H1 (cell line): Measurements from ENCODE around the gene HEBP1. TPM values are rescaled to one million over a fixed set of nuclear protein-coding genes. Genes with fewer than 3 reads are reported as not detected.

ENCODE experiments used
- CTCF ChIA-PET: fragments of 300-600 bp; sonication (Branson Sonifier 250); formaldehyde crosslinking; loops from one replicate; lab custom pipeline; 2021; ENCODE audit not compliant: partially characterized antibody; lab: Charles Lee
- POLR2A ChIA-PET: fragments of 300-600 bp; sonication (Branson Sonifier 250); formaldehyde crosslinking; loops from one replicate; lab custom pipeline; 2021; ENCODE audit warnings: inconsistent platforms; ENCODE audit not compliant: partially characterized antibody; lab: Charles Lee
- DNase-seq, 2 experiments: peaks; one replicate each; pipeline versions ENCODE4 v3.0.0 to v3.0.0-alpha.2; 2010 to 2022; ENCODE audit warnings: low spot score in 2 of 2, low read depth in 1 of 2, mixed read lengths in 1 of 2
- FAIRE-seq: peaks from 2 replicates; lab custom pipeline; 2011; peaks lifted over from hg19 to GRCh38; lab: Jason Lieb, UNC
- H2AFZ ChIP-seq: 2 replicates; pipeline ENCODE4 v1.8.1; 2012; ENCODE audit warnings: low read length, inconsistent platforms
- H2AK5ac ChIP-seq: 2 replicates; pipeline ENCODE4 v1.6.1; 2013; ENCODE audit warnings: low read depth, low read length
- H2BK120ac ChIP-seq: replicated peaks from 2 replicates; pipeline ENCODE3; 2013; ENCODE audit warnings: low read depth, low read length, inconsistent platforms
- H2BK12ac ChIP-seq: 2 replicates; pipeline ENCODE4 v1.6.1; 2013; ENCODE audit warnings: low read depth, low read length
- H2BK15ac ChIP-seq: 2 replicates; pipeline ENCODE4 v1.6.1; 2013; ENCODE audit warnings: low read length
- H2BK20ac ChIP-seq: 2 replicates; pipeline ENCODE4 v1.6.1; 2013; ENCODE audit warnings: low read length
- H2BK5ac ChIP-seq: 2 replicates; pipeline ENCODE4 v1.6.1; 2013; ENCODE audit warnings: low read depth, low read length
- H3K14ac ChIP-seq: 2 replicates; pipeline ENCODE4 v1.6.1; 2013; ENCODE audit warnings: inconsistent platforms; ENCODE audit not compliant: insufficient read length
- H3K18ac ChIP-seq: 2 replicates; pipeline ENCODE4 v1.6.1; 2013; ENCODE audit warnings: low read length; ENCODE audit errors: extremely low read depth
- H3K23ac ChIP-seq: 2 replicates; pipeline ENCODE4 v1.6.1; 2013; ENCODE audit warnings: inconsistent platforms; ENCODE audit not compliant: insufficient read length
- H3K23me2 ChIP-seq: 2 replicates; pipeline ENCODE4 v1.6.1; 2013; ENCODE audit warnings: low read depth, low read length
- H3K27ac ChIP-seq: 2 replicates; pipeline ENCODE4 v1.6.1; 2011; ENCODE audit warnings: low read depth, low read length, inconsistent platforms
- H3K27me3 ChIP-seq, 4 experiments: replicated peaks in 1 of 4; 1 replicate in 1 of 4; 2 replicates in 3 of 4; pipeline versions ENCODE4 v1.6.1 to v1.8.1; 2011 to 2013; ENCODE audit warnings: low read length in 3 of 4, mild to moderate bottlenecking in 3 of 4, inconsistent platforms in 2 of 4, mixed read lengths in 2 of 4, moderate library complexity in 1 of 4; ENCODE audit not compliant: control insufficient read depth in 3 of 4, insufficient read depth in 3 of 4; ENCODE audit errors: extremely low read depth in 1 of 4
- H3K36me3 ChIP-seq, 4 experiments: 2 replicates each; pipeline versions ENCODE4 v1.6.1 to v1.8.1; 2011 to 2013; ENCODE audit warnings: mild to moderate bottlenecking in 4 of 4, low read length in 3 of 4, moderate library complexity in 2 of 4, control low read depth in 1 of 4, inconsistent platforms in 1 of 4; ENCODE audit not compliant: insufficient read depth in 4 of 4, control insufficient read depth in 2 of 4
- H3K4ac ChIP-seq: replicated peaks from 2 replicates; pipeline ENCODE3; 2013; ENCODE audit warnings: low read length, low read depth, mixed read lengths, inconsistent platforms; ENCODE audit not compliant: insufficient read length
- H3K4me1 ChIP-seq, 4 experiments: replicated peaks in 1 of 4; 1 replicate in 1 of 4; 2 replicates in 3 of 4; pipeline versions ENCODE4 v1.6.1 to v1.8.1; 2011 to 2013; ENCODE audit warnings: low read length in 3 of 4, inconsistent platforms in 2 of 4, mixed read lengths in 1 of 4; ENCODE audit not compliant: insufficient read depth in 4 of 4, control insufficient read depth in 3 of 4
- H3K4me2 ChIP-seq, 2 experiments: 2 replicates each; pipeline versions ENCODE4 v1.6.1 to v1.8.1; 2011 to 2013; ENCODE audit warnings: low read depth in 2 of 2, low read length in 2 of 2, control low read depth in 1 of 2, inconsistent platforms in 1 of 2, mild to moderate bottlenecking in 1 of 2; ENCODE audit not compliant: insufficient read depth in 1 of 2
- H3K4me3 ChIP-seq, 4 experiments: fragments of 200-600, 300-600 bp in 1 of 4; sonication (generic), shearing (Covaris generic), sonication (Bioruptor Twin) in 1 of 4; 2 replicates each; pipeline versions ENCODE4 v1.5.1 to v1.8.1; 2011 to 2016; ENCODE audit warnings: low read length in 4 of 4, low read depth in 3 of 4, control low read depth in 2 of 4, inconsistent platforms in 2 of 4, mild to moderate bottlenecking in 2 of 4, mixed read lengths in 1 of 4, moderate library complexity in 1 of 4; ENCODE audit not compliant: insufficient read depth in 2 of 4; ENCODE audit errors: extremely low read depth in 1 of 4
- H3K56ac ChIP-seq: replicated peaks from 2 replicates; pipeline ENCODE3; 2013; ENCODE audit warnings: low read depth, mild to moderate bottlenecking, mixed read lengths, low read length, inconsistent platforms; ENCODE audit not compliant: insufficient read length
- H3K79me1 ChIP-seq: 2 replicates; pipeline ENCODE4 v1.6.1; 2013; ENCODE audit warnings: low read depth, low read length, control low read depth
- H3K79me2 ChIP-seq, 2 experiments: 2 replicates each; pipeline versions ENCODE4 v1.6.1 to v1.8.1; 2012 to 2013; ENCODE audit warnings: low read length in 2 of 2, mild to moderate bottlenecking in 2 of 2, inconsistent platforms in 1 of 2; ENCODE audit not compliant: insufficient read depth in 2 of 2, control insufficient read depth in 1 of 2
- H3K9ac ChIP-seq, 4 experiments: replicated peaks in 1 of 4; 1 replicate in 1 of 4; 2 replicates in 3 of 4; pipeline versions ENCODE4 v1.6.1 to v1.8.1; 2011 to 2013; ENCODE audit warnings: low read depth in 3 of 4, low read length in 3 of 4, control low read depth in 2 of 4, mild to moderate bottlenecking in 2 of 4, moderate library complexity in 2 of 4, inconsistent platforms in 1 of 4; ENCODE audit errors: extremely low read depth in 1 of 4
- H3K9me3 ChIP-seq, 2 experiments: 2 replicates each; pipeline versions ENCODE4 v1.6.1 to v1.8.1; 2012 to 2013; ENCODE audit warnings: mild to moderate bottlenecking in 2 of 2, moderate library complexity in 2 of 2, control low read depth in 1 of 2, inconsistent platforms in 1 of 2, low read depth in 1 of 2, low read length in 1 of 2, mixed read lengths in 1 of 2; ENCODE audit not compliant: insufficient read depth in 2 of 2
- H4K20me1 ChIP-seq, 2 experiments: replicated peaks in 1 of 2; 2 replicates each; pipeline versions ENCODE3 to v1.8.1; 2011 to 2013; ENCODE audit warnings: inconsistent platforms in 2 of 2, low read length in 2 of 2, mild to moderate bottlenecking in 1 of 2; ENCODE audit not compliant: insufficient read depth in 2 of 2, control insufficient read depth in 1 of 2
- H4K5ac ChIP-seq: 2 replicates; pipeline ENCODE4 v1.6.1; 2013; ENCODE audit warnings: low read length, low read depth, mixed read lengths, inconsistent platforms; ENCODE audit not compliant: insufficient read length
- H4K8ac ChIP-seq: 2 replicates; pipeline ENCODE4 v1.8.0; 2013; ENCODE audit warnings: mild to moderate bottlenecking, moderate library complexity, low read length, inconsistent platforms; ENCODE audit not compliant: insufficient read depth; ENCODE audit errors: extremely low read depth
- H4K91ac ChIP-seq: replicated peaks from 2 replicates; pipeline ENCODE3; 2013; ENCODE audit warnings: low read length, mixed read lengths, inconsistent platforms; ENCODE audit not compliant: insufficient read length
- ASH2L ChIP-seq: fragments of 200-600, 300-600 bp; sonication (generic); IDR thresholded peaks from one replicate; pipeline ENCODE4 v1.7.1; 2017; ENCODE audit warnings: low read length
- CBX8 ChIP-seq: fragments of 300-800, 300-1000 bp; sonication (generic); IDR thresholded peaks from 2 replicates; pipeline ENCODE4 v1.7.1; 2016; ENCODE audit warnings: low read depth, low read length, borderline replicate concordance
- CHD1 ChIP-seq: IDR thresholded peaks from 2 replicates; pipeline ENCODE4 v1.6.1; 2012; ENCODE audit warnings: low read depth, low read length, improper control_type of control experiment
- JUN ChIP-seq: IDR thresholded peaks from 2 replicates; pipeline ENCODE4 v1.6.1; 2011; ENCODE audit warnings: low read depth, mild to moderate bottlenecking, improper control_type of control experiment, low read length
- JUND ChIP-seq: IDR thresholded peaks from 2 replicates; pipeline ENCODE4 v1.6.1; 2011; ENCODE audit warnings: mild to moderate bottlenecking, improper control_type of control experiment, low read length
- SP4 ChIP-seq: IDR thresholded peaks from 2 replicates; pipeline ENCODE4 v1.6.1; 2012; ENCODE audit warnings: low read length, inconsistent platforms
- USF2 ChIP-seq: IDR thresholded peaks from 2 replicates; pipeline ENCODE4 v1.6.1; 2011; ENCODE audit warnings: low read length, improper control_type of control experiment
- ZNF274 ChIP-seq: IDR thresholded peaks from 2 replicates; pipeline ENCODE4 v1.7.0; 2012; ENCODE audit warnings: low read length, borderline replicate concordance; ENCODE audit errors: extremely low read depth
- WGBS, 2 experiments: shearing (Covaris generic) in 1 of 2; methylation state at CpG; one replicate each; pipeline versions ENCODE4 v1.1.6 to v1.1.7; 2013 to 2015; ENCODE audit warnings: low lambda C conversion rate in 2 of 2, mixed read lengths in 2 of 2, inconsistent platforms in 1 of 2, low coverage in 1 of 2, missing lambda C conversion rate in 1 of 2; ENCODE audit not compliant: insufficient replicate concordance in 2 of 2, insufficient coverage in 1 of 2, insufficient read length in 1 of 2; ENCODE audit errors: extremely low coverage in 1 of 2, missing lambda C conversion rate in 1 of 2; 5-methylcytosine and 5-hydroxymethylcytosine counted together
- polyA plus RNA-seq, 7 experiments: library from polyadenylated mRNA; depleted of rRNA in 3 of 7; stranded (reverse) in 5 of 7; unstranded in 2 of 7; fragments of >200 nt in 5 of 7; fragments of 200-250 nt in 2 of 7; gene quantifications; 1 replicate in 5 of 7; 2 replicates in 1 of 7; 4 replicates in 1 of 7; pipeline versions ENCODE4 v1.2.1 to v1.2.3, GENCODE V29; 2011 to 2013; ENCODE audit warnings: missing spikeins in 2 of 7, mixed read lengths in 2 of 7
- total RNA-seq: library from RNA; stranded (reverse); fragmentation: NEBNext Ultra II Directional; extraction: Animal tissue kit (Norgen Biotek cat#: 25700); gene quantifications from 2 replicates; pipeline ENCODE4 v1.2.1, GENCODE V29; 2021

The HEBP1 gene
- total and polyA plus RNA-seq, 2 of the 8 experiments (the other 6 are each of a cell fraction or from before 2014, with no cell fraction given) = 30.8 to 56.1 TPM

- no peaks in the 10 kb centered on the region for H4K20me1 ChIP-seq
- no peaks in the 10 kb centered on the region for H3K79me1 ChIP-seq
- no peak overlapping the region for H2AK5ac ChIP-seq
- H3K27me3 ChIP-seq = no peaks in the 10 kb centered on the region
- H2AFZ ChIP-seq = no peak overlapping the region
- DNase-seq = peak in 1 of 2 experiments; percentile 33
- no peak overlapping the region for H3K9ac ChIP-seq
- no peak overlapping the region for H3K4me3 ChIP-seq
- H4K91ac ChIP-seq = no peak overlapping the region
- H2BK15ac ChIP-seq = no peak overlapping the region
- ChIA-PET CTCF (interaction anchor here (1.0 to 1.2 kb wide), 5 partner anchors 14 to 257 kb away, joined by 3 read pairs; no protein-coding TSS in a partner anchor), POLR2A (no interaction called here)
- no peaks in the 10 kb centered on the region for H3K23me2 ChIP-seq
- no peak overlapping the region for H3K27ac ChIP-seq
- no peaks in the 10 kb centered on the region for H3K36me3 ChIP-seq
- FAIRE-seq = no peak
- H4K5ac ChIP-seq = no peak overlapping the region
- no peak overlapping the region for H2BK20ac ChIP-seq
- H2BK120ac ChIP-seq = no peak overlapping the region
- no peak overlapping the region for H3K18ac ChIP-seq
- no peak overlapping the region for H4K8ac ChIP-seq
- no peak overlapping the region for H3K4ac ChIP-seq
- H3K14ac ChIP-seq = no peak overlapping the region
- no peaks in the 10 kb centered on the region for H3K9me3 ChIP-seq
- no peak overlapping the region for H3K4me2 ChIP-seq
- 90% methylated on average over 6 of the region's 6 CpGs; no CpG with 5 or more reads in 1 of the 2 experiments for whole genome bisulfite sequencing, 2 experiments
- H2BK12ac ChIP-seq = no peak overlapping the region
- H2BK5ac ChIP-seq = no peak overlapping the region
- no peaks in the 10 kb centered on the region for H3K4me1 ChIP-seq
- no peak overlapping the region for H3K23ac ChIP-seq
- H3K79me2 ChIP-seq = no peaks in the 10 kb centered on the region
- no peak overlapping the region for H3K56ac ChIP-seq
- TF ChIP-seq JUN (no peak), CHD1 (no peak), USF2 (no peak), ZNF274 (no peak), ASH2L (no peak), CBX8 (no peak), SP4 (no peak), JUND (no peak)
These were observed 45.0 kb downstream of the HEBP1 start for GRCh38 chr12:12954878-12955625.
